ENCODE measurements around the gene TTF2.

The TTF2 gene

GRCh38 chr1:117059678-117060440, at the start of gene TTF2:
TTF2 (plus strand) TSS chr1:117060326; CDS start chr1:117060347, 21 bp downstream.
- peak; percentile 99 for DNase-seq (ENCODE audit: low spot score)

- DNase-seq (ENCODE audit: low spot score): no peak
Observed at GRCh38 chr1:117011334-117011733, 48.8 kb upstream of the TTF2 start.

- no peak for DNase-seq (ENCODE audit: low spot score)
Observed at GRCh38 chr1:117013309-117013858, 46.7 kb upstream of the TTF2 start.

GRCh38 chr1:117014209-117014608, 45.9 kb upstream of the TTF2 start:
- no peak for DNase-seq (ENCODE audit: low spot score)

DNA sequence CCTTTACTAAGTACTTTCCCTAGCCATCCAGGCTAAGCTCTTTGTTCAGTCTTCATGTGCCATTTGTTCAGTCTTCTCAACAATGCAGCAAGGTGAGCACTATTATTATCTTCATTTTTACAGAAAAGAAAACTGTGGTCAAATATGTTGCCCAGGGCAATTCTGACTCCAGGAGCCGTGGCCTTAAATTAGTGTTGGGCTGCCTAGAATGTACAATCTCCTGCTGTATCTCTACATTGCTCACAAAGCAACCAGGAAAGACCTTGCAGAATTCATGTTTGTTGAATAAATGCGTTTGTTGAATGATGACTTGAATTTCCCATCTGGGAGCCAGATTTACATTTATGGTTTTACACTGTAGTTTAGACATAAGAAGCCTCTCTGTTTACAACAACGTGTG, 44.4 kb upstream of the TTF2 start:
- no peak for DNase-seq (ENCODE audit: low spot score)

GRCh38 chr1:117017062-117017461, 43.1 kb upstream of the TTF2 start:
- no peak for DNase-seq (ENCODE audit: low spot score)

DNA sequence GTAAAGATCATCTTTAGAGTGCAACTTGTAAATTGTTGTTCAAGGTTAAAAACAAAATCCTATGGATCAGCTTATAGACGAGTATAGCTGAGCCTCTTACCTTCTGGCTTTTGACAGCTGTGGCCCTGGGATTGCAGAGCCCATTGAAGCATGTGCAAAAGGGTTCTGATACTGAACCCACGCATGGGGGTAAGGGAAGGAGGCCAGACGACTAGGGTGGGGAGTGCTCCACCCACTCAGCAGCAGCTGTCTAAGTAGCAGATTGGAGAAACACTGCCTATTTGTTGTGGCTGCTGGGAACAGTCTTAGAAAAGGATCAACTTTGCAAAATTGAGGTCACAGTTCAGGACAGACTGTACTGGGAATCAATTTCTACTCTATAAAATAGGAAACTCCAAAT, 42.5 kb upstream of the TTF2 start:
- no peak for DNase-seq (ENCODE audit: low spot score)

GRCh38 chr1:117020526-117021156, 39.5 kb upstream of the TTF2 start:
- DNase-seq (ENCODE audit: low spot score): no peak

DNA sequence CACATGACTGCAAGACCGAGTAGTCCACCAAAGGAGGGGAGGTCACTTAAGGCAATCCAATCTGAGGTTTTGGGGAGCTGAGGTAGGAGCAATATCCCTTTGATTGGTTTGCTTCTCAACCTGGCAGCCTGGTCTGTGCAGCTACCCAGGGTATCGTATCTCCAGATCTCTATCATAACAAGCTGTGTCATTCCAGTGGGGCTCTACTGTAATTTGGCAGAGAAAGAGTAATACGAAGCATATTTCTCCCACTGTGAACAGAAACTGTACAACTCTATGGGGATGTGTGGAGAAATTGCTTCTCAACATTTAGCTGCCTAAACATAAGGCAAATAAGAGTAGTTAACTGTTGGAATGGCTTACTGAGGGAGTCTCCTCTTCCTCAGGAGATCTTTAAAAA, 38.0 kb upstream of the TTF2 start:
- DNase-seq (ENCODE audit: low spot score): no peak

- no peak for DNase-seq (ENCODE audit: low spot score)
Observed at GRCh38 chr1:117025568-117025967, 34.6 kb upstream of the TTF2 start.

DNA sequence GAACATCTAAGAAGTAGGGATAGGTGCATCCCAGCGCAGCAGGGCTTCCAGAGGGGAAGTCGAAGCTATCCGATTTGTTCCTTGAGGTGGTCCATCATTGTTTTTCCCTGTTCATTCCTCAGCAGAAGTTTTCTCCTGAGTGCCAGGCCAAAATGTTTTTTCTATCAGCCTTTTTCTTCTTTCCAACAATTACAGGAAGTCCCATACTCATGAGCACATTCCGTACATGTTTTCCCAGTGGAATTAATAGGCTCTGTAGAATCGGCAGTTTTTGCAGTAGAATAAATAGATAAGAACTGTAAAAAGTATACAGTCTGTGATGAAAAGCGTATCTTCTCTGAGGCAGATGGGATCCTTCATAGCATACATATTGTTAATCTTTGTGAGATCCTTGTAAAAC, 33.8 kb upstream of the TTF2 start:
- DNase-seq (ENCODE audit: low spot score): no peak

GRCh38 chr1:117029685-117030084, 30.4 kb upstream of the TTF2 start:
- no peak for DNase-seq (ENCODE audit: low spot score)

DNA sequence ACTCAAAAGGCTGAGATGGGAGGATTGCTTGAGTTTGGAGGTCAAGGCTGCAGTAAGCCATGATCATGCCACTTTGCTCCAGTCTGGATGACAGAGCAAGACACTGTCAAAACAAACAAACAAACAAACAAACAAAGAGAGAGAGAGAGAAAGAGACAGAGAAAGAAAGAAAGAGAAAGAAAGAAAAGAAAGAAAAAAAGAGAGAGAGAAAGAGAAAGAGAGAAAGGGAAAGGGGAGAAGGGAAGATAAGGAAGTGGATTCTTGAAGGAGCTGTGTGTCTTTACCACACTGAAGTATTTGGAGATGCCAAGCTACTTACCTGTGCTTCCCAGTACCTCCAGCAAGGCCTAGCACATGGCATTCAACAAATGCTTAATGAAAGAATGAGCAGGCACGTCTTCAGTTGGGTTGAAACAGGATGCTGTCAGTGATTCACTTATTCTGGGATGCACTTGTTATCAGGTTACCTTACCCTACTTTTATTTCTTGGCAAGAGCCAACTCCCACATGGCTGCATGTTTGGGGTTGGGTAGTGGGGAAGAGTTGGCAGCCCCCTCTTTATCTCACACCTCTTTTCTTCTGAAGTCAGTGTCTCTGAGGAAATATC, 29.8 kb upstream of the TTF2 start:
- no peak for DNase-seq (ENCODE audit: low spot score)

DNA sequence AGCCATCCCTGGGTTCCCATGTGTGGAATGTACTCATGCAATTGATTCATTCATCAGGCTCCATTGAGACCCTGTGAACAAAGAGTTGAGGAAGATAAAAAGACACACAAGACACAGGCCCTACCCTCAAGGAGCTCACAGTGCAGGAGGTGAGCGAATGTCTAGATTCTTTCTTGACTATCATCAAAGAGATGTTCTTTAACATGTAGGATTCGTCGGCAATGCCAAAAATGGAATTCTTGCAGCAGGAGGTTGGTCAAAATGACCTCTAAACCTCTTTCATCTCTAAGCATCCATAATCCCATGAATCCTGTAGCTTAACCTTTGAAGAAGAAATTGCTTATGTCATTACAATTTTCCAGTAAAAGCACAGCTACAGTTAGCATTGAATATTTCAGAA, 27.9 kb upstream of the TTF2 start:
- DNase-seq (ENCODE audit: low spot score): no peak

- DNase-seq (ENCODE audit: low spot score): no peak
Observed at GRCh38 chr1:117032681-117033539, 27.2 kb upstream of the TTF2 start.

DNA sequence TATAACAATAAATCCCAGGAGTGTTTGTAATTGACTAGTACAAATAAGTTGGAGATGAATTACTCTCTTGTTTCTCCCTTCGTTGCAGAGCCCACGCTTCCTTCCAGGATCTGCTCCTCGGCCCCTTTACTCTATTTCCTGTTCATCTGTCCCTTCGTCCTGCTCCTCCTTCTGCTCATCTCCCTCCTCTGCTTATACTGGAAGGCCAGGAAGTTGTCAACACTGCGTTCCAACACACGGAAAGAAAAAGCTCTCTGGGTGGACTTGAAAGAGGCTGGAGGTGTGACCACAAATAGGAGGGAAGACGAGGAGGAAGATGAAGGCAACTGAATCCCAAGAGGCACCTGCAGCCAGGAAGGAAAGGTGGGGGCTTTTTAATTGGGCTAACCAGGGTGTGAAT, 26.4 kb upstream of the TTF2 start:
- DNase-seq (ENCODE audit: low spot score): no peak

- DNase-seq (ENCODE audit: low spot score): no peak
Observed at GRCh38 chr1:117034791-117035290, 25.3 kb upstream of the TTF2 start.

DNA sequence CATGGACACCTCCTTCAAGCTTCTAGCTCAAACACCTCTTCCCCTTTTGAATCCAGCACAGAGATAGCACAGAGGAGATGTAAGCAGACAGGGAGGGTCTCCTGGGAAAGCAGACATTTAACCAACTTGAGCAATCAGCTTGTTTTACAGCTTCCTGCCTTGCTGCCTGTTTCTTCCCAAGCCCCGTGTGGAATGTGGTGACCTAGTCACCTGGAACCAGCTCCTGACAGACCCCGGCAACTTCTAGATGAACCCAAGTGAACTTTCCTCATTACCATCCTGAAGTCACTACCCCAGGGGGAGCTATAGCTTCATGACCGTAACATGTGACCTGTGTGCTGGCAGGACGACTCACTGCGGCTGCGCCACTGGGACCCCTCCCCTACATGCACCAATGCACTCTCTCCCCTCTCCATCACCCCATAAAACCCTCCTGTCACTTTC, 24.1 kb upstream of the TTF2 start:
- no peak for DNase-seq (ENCODE audit: low spot score)

DNA sequence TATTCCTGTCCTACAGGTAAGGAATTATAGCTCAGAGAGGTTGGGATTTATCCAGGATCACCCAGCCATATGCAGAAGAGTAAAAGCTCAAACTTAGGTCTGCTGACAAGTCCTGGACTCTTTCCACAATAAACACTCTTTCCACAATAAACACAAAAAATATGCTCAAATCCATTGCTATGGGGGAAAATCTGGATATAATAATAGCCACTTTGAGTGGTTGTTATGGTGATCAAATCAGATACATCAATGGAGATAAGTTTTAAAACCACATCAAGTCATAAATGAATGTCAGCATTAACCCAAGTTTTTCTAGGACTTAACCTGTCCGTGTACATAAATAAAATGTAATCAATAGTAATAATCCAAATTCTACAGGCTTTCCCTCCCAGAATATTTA, 22.3 kb upstream of the TTF2 start:
- DNase-seq (ENCODE audit: low spot score): no peak

DNA sequence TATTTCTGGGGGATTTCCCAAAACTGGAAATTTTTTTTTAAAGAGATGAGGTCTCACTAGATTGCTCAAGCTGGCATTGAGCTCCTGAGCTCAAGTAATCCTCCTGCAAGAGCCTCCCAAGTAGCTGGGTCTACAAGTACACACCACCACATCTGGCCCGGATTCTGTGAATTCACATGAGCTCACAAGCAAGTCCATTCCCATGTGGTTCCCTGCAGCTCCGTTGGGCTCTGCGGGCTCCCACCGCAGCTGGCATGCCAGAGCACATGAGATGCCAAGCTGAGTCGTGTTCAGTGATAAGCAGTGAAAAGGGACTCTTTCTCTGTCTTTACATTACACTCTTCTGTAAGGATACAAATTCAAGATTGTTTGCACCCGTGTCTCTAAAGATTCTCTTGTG, 21.9 kb upstream of the TTF2 start:
- DNase-seq (ENCODE audit: low spot score): no peak

DNA sequence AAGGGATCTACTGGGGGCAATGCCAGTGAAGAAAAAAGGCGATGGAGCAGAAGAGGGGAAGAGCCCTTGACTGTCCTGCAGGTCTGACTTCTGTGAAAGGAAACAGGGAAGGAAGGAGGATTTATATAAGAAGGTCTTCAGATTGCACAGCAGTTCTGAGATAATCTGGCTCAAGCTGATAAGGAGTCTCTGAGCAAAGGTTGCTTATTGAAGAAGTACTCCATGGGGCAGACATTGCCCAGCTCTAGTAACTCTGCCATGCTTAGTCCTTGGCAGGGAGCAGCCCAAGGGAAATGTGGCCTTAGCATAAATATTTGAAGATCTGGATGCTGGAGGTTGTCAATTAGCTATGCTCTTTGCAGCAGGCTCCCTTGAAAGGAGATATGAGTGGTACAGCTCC, 15.9 kb upstream of the TTF2 start:
- DNase-seq (ENCODE audit: low spot score): no peak

GRCh38 chr1:117045644-117046043, 14.5 kb upstream of the TTF2 start:
- no peak for DNase-seq (ENCODE audit: low spot score)

All from hematopoietic multipotent progenitor cell treated with erythropoietin and hydrocortisone succinate and interleukin-3 and kit ligand, for 15 days (in vitro differentiated cells).